ENCODE data around the gene PC.

Gene PC

GRCh38 chr11:66883016-66883965 is 74.9 kb downstream of the PC start:
- DNase-seq (ENCODE audit: low read depth): no peak

GRCh38 chr11:66882561-66883015 is 75.6 kb downstream of the PC start:
- DNase-seq (ENCODE audit: low read depth): no peak

- DNase-seq (ENCODE audit: low read depth): no peak
Measured at GRCh38 chr11:66881927-66882452, 76.2 kb downstream of the PC start.

GRCh38 chr11:66881451-66881835 is 76.7 kb downstream of the PC start:
- no peak for DNase-seq (ENCODE audit: low read depth)

GRCh38 chr11:66880496-66881450 is 77.4 kb downstream of the PC start:
- no peak for DNase-seq (ENCODE audit: low read depth)

- DNase-seq (ENCODE audit: low read depth): no peak
Measured at GRCh38 chr11:66879999-66880398, 78.2 kb downstream of the PC start.

GRCh38 chr11:66879583-66879982 is 78.6 kb downstream of the PC start:
- DNase-seq (ENCODE audit: low read depth): no peak

- no peak for DNase-seq (ENCODE audit: low read depth)
Measured at GRCh38 chr11:66879000-66879399, 79.2 kb downstream of the PC start.

GRCh38 chr11:66878474-66878873 is 79.7 kb downstream of the PC start:
- no peak for DNase-seq (ENCODE audit: low read depth)

- DNase-seq (ENCODE audit: low read depth): no peak
Measured at GRCh38 chr11:66877588-66878385, 80.4 kb downstream of the PC start.

- DNase-seq (ENCODE audit: low read depth): no peak
Measured at GRCh38 chr11:66875378-66875777, 82.8 kb downstream of the PC start.

- no peak for DNase-seq (ENCODE audit: low read depth)
Measured at GRCh38 chr11:66874232-66874631, 84.0 kb downstream of the PC start.

- DNase-seq (ENCODE audit: low read depth): no peak
Measured at GRCh38 chr11:66871521-66871901, 86.7 kb downstream of the PC start.

- no peak for DNase-seq (ENCODE audit: low read depth)
Measured at GRCh38 chr11:66870616-66871520, 87.3 kb downstream of the PC start.

GRCh38 chr11:66870131-66870530 is 88.1 kb downstream of the PC start:
- no peak for DNase-seq (ENCODE audit: low read depth)

GRCh38 chr11:66869567-66869870 is 88.7 kb downstream of the PC start:
- DNase-seq (ENCODE audit: low read depth): no peak

GRCh38 chr11:66868726-66869566 is 89.2 kb downstream of the PC start:
- no peak for DNase-seq (ENCODE audit: low read depth)

GRCh38 chr11:66868082-66868725 is 90.0 kb downstream of the PC start:
- no peak for DNase-seq (ENCODE audit: low read depth)

- DNase-seq (ENCODE audit: low read depth): no peak
Measured at GRCh38 chr11:66867425-66868040, 90.7 kb downstream of the PC start.

All from stromal cell of bone marrow (primary cell).